Lower lobe of right lung (tissue), 2 donors: ENCODE data around the gene NFATC2. TPM values are rescaled to one million over a fixed set of nuclear protein-coding genes. Genes with fewer than 3 reads are reported as not detected.

Experiments used
- ATAC-seq, 2 donors: fragments of 200-7000 bp; cut with Tn5 transposase; one replicate each; pipeline ENCODE4 v1.9.1; 2020 to 2022; ENCODE audit warnings: mild to moderate bottlenecking in 2 of 2, moderate library complexity in 2 of 2
- DNase-seq: peaks from one replicate; pipeline ENCODE4 v3.0.0-alpha.2; 2020
- H3K27ac ChIP-seq: fragments of 200-600 bp; one replicate; pipeline ENCODE4 v1.8.0; 2022
- H3K27me3 ChIP-seq: fragments of 200-600 bp; one replicate; pipeline ENCODE4 v1.8.0; 2022; ENCODE audit warnings: low read depth
- H3K36me3 ChIP-seq: fragments of 200-600 bp; one replicate; pipeline ENCODE4 v1.8.0; 2022; ENCODE audit warnings: mild to moderate bottlenecking
- H3K4me1 ChIP-seq: fragments of 200-600 bp; one replicate; pipeline ENCODE4 v1.8.0; 2022
- H3K4me3 ChIP-seq: fragments of 200-600 bp; one replicate; pipeline ENCODE4 v1.8.0; 2022; ENCODE audit warnings: mild to moderate bottlenecking
- H3K9me3 ChIP-seq: fragments of 200-600 bp; one replicate; pipeline ENCODE4 v1.8.0; 2022
- intact Hi-C: fragments of 100-400 bp; cut with DNase I; formaldehyde crosslinking; loops from one replicate; pipeline ENCODE4 v1.11.0; 2022
- total RNA-seq: library from RNA; stranded (reverse); fragmentation: NEBNext Ultra II Directional; extraction: Animal tissue kit (Norgen Biotek cat#: 25700); gene quantifications from one replicate; pipeline ENCODE4 v1.2.1, GENCODE V29; 2021
- TF ChIP-seq, protein P1 (sequence below): fragments of 200-600 bp; IDR thresholded peaks from one replicate; pipeline ENCODE4 v1.8.0; 2022; ENCODE audit warnings: antibody characterized with exemption, mild to moderate bottlenecking
- donor health status: DM: no; HTN: yes; CAD: no; lungs with severe emphysema.

The NFATC2 gene
- total RNA-seq, 1 donor from 2014 or later: 6.6 TPM

DNA sequence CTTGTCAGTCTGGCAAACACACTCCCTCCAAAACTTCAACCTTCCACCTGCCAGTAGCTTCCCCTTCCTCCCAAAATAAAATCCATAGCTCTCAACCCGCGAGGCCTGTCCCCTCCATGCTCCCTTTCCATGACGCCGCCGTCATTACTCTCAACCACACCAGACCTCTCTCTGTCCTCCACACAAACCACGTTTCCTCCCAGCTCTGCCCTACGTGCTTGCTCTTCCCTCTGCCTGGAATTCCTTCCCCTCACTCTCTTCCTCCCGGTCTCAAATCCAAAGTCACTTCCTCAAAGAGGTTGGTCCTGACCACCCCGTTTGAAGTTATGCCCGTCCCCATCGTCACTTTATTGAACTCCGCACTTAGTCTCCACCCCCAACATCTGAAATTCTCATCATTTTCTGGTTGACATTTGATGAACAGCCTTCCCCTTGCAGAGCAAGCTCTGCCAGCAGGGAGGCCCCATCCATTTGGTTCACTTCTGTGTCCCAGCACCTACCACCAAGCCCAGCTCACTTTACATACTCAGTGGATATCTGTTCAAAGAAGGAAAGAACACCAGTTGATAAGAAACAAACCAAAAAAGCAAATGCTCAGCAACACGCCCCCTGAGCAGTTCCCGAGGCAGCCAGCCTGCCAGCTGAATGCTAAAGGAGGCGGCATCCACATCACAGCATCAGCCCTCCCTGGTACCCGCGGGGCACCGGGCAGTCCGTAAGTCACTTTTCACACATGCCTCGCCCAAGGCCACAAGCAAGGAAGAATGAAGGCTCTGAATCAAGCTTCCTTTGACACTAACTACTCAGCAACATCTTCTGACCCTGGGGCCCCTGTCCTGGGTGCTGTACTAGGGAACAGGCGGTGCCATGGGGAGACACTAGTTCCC lies 125.0 kb downstream of the NFATC2 start:
- H3K4me1 ChIP-seq: peaks cover 17% of the 10 kb centered on the region
- no peaks in the 10 kb centered on the region for H3K9me3 ChIP-seq
- DNase-seq: no peak
- H3K36me3 ChIP-seq: no peaks in the 10 kb centered on the region
- intact Hi-C loops: no loop called here
- no peaks in the 10 kb centered on the region for H3K27me3 ChIP-seq
- peak in 1 of 2 donors; percentile 34 for ATAC-seq
- H3K27ac ChIP-seq: no peak overlapping the region
- TF ChIP-seq, protein P1, sequence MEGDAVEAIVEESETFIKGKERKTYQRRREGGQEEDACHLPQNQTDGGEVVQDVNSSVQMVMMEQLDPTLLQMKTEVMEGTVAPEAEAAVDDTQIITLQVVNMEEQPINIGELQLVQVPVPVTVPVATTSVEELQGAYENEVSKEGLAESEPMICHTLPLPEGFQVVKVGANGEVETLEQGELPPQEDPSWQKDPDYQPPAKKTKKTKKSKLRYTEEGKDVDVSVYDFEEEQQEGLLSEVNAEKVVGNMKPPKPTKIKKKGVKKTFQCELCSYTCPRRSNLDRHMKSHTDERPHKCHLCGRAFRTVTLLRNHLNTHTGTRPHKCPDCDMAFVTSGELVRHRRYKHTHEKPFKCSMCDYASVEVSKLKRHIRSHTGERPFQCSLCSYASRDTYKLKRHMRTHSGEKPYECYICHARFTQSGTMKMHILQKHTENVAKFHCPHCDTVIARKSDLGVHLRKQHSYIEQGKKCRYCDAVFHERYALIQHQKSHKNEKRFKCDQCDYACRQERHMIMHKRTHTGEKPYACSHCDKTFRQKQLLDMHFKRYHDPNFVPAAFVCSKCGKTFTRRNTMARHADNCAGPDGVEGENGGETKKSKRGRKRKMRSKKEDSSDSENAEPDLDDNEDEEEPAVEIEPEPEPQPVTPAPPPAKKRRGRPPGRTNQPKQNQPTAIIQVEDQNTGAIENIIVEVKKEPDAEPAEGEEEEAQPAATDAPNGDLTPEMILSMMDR: no peak
- H3K4me3 ChIP-seq: no peak overlapping the region

GRCh38 chr20:51416532-51417249 lies 125.8 kb downstream of the NFATC2 start:
- Histone ChIP-seq H3K4me1 (peaks cover 24% of the 10 kb centered on the region), H3K27ac (no peak overlapping the region), H3K36me3 (no peaks in the 10 kb centered on the region), H3K9me3 (no peaks in the 10 kb centered on the region), H3K4me3 (no peak overlapping the region), H3K27me3 (no peaks in the 10 kb centered on the region)
- intact Hi-C loops: no loop called here
- ATAC-seq: no peak
- TF ChIP-seq, protein P1: no peak
- DNase-seq: no peak

DNA sequence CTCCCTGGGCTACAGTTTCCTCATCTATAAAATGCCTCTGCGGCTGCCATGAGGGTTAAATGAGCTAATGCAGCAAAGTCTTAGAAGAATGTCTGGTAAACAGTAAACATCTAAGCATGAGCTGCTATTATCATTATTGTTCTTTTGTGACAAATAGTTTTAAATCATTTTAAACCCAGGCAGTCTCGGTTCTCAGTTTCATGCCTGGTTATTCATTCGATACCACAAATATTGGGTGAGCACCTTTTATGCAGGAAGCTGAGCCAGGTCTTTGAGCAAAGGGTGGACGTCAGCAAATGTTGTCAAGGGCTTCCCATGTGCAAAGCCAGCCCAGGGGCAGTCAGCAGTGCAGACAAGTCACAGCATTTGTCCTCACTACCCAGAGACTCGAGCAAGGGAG lies 128.7 kb downstream of the NFATC2 start:
- no peaks in the 10 kb centered on the region for H3K9me3 ChIP-seq
- H3K27me3 ChIP-seq: no peaks in the 10 kb centered on the region
- ATAC-seq (no peak), DNase-seq (no peak)
- no peaks in the 10 kb centered on the region for H3K36me3 ChIP-seq
- TF ChIP-seq, protein P1: no peak
- intact Hi-C loops: no loop called here
- H3K4me1 ChIP-seq: peaks cover 24% of the 10 kb centered on the region
- H3K4me3 ChIP-seq: no peak overlapping the region
- H3K27ac ChIP-seq: no peak overlapping the region

DNA sequence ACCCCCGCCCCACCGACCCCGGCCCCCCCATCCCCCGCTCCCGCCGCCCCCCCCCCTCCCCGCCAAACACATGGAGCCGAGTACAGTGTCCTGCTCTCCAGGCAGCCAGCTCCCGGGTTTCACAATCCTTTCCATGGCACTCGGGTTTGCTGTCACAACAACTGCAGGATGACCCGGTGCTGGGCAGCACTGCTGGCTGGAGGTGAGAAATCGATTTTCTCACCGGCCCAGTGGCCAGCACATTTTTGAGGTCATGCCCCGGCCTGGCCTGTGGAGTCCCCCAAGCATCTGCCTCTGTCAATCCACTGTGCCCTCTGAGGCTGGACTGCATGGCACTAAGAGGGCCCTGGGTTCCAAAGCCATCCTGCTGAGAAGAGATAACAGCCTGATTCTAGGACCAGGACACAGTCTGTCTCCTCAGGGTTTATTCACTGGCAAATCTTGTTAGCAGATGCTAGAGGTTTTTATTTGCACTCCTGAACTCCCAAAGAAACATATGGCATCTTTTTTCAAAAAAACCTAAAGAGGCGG lies 129.5 kb downstream of the NFATC2 start:
- DNase-seq (no peak), ATAC-seq (no peak)
- no peak overlapping the region for H3K27ac ChIP-seq
- H3K36me3 ChIP-seq: no peaks in the 10 kb centered on the region
- H3K4me3 ChIP-seq: no peak overlapping the region
- TF ChIP-seq, protein P1: no peak
- intact Hi-C loops: no loop called here
- no peaks in the 10 kb centered on the region for H3K27me3 ChIP-seq
- H3K9me3 ChIP-seq: no peaks in the 10 kb centered on the region
- peaks cover 24% of the 10 kb centered on the region for H3K4me1 ChIP-seq

- TF ChIP-seq, protein P1: no peak
- DNase-seq (no peak), ATAC-seq (peak; percentile 13 to 20)
- intact Hi-C loops: no loop called here
- Histone ChIP-seq H3K9me3 (no peaks in the 10 kb centered on the region), H3K27me3 (no peaks in the 10 kb centered on the region), H3K4me1 (peaks cover 24% of the 10 kb centered on the region), H3K4me3 (no peak overlapping the region), H3K36me3 (no peaks in the 10 kb centered on the region), H3K27ac (peak overlapping the region; percentile 36)
Measured at GRCh38 chr20:51412333-51412871, 130.1 kb downstream of the NFATC2 start.
